Posterior cingulate gyrus (tissue), 11 donors: ENCODE results near the gene TGIF2.

Experiments
- DNase-seq, 10 donors: peaks; one replicate each; pipeline versions ENCODE4 v3.0.0 to v3.0.0-alpha.2; 2020 to 2021; ENCODE audit warnings: mixed read lengths in 3 of 10
- intact Hi-C: fragments of 100-400 bp; cut with DNase I; formaldehyde crosslinking; loops from one replicate; pipeline ENCODE4 v1.15.1; 2023

TGIF2 gene

GRCh38 chr20:36606158-36607066 lies 33.0 kb downstream of the TGIF2 start:
- no peak for DNase-seq
- intact Hi-C loops, result loop anchor here (5.0 to 10.0 kb wide), 3 partner anchors 142 to 256 kb away; a partner anchor contains a TSS

- intact Hi-C loops, result loop anchor here (5.0 to 10.0 kb wide), 3 partner anchors 143 to 255 kb away; a partner anchor contains a TSS
- DNase-seq, result no peak
These were observed 34.4 kb downstream of the TGIF2 start for GRCh38 chr20:36607586-36608387.

- intact Hi-C loops, result loop anchor here (5.0 to 10.0 kb wide), 3 partner anchors 144 to 254 kb away; a partner anchor contains a TSS
- DNase-seq, result peak in 1 of 10 donors; percentile 51
These were observed 35.0 kb downstream of the TGIF2 start for GRCh38 chr20:36608388-36608728.

GRCh38 chr20:36611625-36612024 lies 38.2 kb downstream of the TGIF2 start:
- DNase-seq, result no peak
- intact Hi-C loops, result loop anchor here (10.0 kb wide), 1 partner anchor 273 kb away; no protein-coding TSS in a partner anchor

GRCh38 chr20:36613974-36614373 lies 40.6 kb downstream of the TGIF2 start:
- intact Hi-C loops, result loop anchor here (10.0 kb wide), 1 partner anchor 271 kb away; no protein-coding TSS in a partner anchor
- peak in 1 of 10 donors; percentile 52 for DNase-seq

- peak in 1 of 10 donors; percentile 54 for DNase-seq
- intact Hi-C loops, result loop anchor here (10.0 kb wide), 1 partner anchor 270 kb away; no protein-coding TSS in a partner anchor
These were observed 41.6 kb downstream of the TGIF2 start for GRCh38 chr20:36614781-36615557.

GRCh38 chr20:36620917-36621316 lies 47.5 kb downstream of the TGIF2 start:
- intact Hi-C loops, result no loop called here
- DNase-seq, result peak in 1 of 10 donors; percentile 19

- intact Hi-C loops, result no loop called here
These were observed 50.0 kb downstream of the TGIF2 start for GRCh38 chr20:36623444-36623843.

GRCh38 chr20:36624068-36624943 lies 50.9 kb downstream of the TGIF2 start:
- intact Hi-C loops, result no loop called here
- no peak for DNase-seq

More at GRCh38 chr20:36623444-36623843, 50.0 kb downstream of the TGIF2 start:
- no peak for DNase-seq

GRCh38 chr20:36624944-36625324 lies 51.5 kb downstream of the TGIF2 start:
- no peak for DNase-seq
- intact Hi-C loops, result no loop called here

GRCh38 chr20:36628076-36628475 lies 54.7 kb downstream of the TGIF2 start:
- intact Hi-C loops, result no loop called here
- no peak for DNase-seq

GRCh38 chr20:36629719-36630681 lies 56.6 kb downstream of the TGIF2 start:
- no peak for DNase-seq
- intact Hi-C loops, result no loop called here

- peak in 1 of 10 donors; percentile 2 for DNase-seq
These were observed 58.2 kb downstream of the TGIF2 start for GRCh38 chr20:36631646-36632045.

GRCh38 chr20:36632147-36632486 lies 58.7 kb downstream of the TGIF2 start:
- intact Hi-C loops, result no loop called here

More at GRCh38 chr20:36631646-36632045, 58.2 kb downstream of the TGIF2 start:
- intact Hi-C loops, result no loop called here

GRCh38 chr20:36632487-36633284 lies 59.3 kb downstream of the TGIF2 start:
- DNase-seq, result peak in 1 of 10 donors; percentile 53
- intact Hi-C loops, result no loop called here

More at GRCh38 chr20:36632147-36632486, 58.7 kb downstream of the TGIF2 start:
- no peak for DNase-seq

- intact Hi-C loops, result no loop called here
- DNase-seq, result peak in 2 of 10 donors; percentile 47 to 52
These were observed 59.9 kb downstream of the TGIF2 start for GRCh38 chr20:36633285-36633772.

- intact Hi-C loops, result no loop called here
- peak in 1 of 10 donors; percentile 20 for DNase-seq
These were observed 60.9 kb downstream of the TGIF2 start for GRCh38 chr20:36634342-36634741.
